ENCODE data around the gene POC1A. TPM values are rescaled to one million over a fixed set of nuclear protein-coding genes. Genes with fewer than 3 reads are reported as not detected.

Gene POC1A
- total RNA-seq, 1 donor from 2014 or later = 5.7 TPM

GRCh38 chr3:52055537-52056351, 98.5 kb downstream of the POC1A start:
- peak overlapping the region; percentile 83 for H3K27ac Mint-ChIP-seq (ENCODE audit: unreplicated experiment)
- H3K36me3 Mint-ChIP-seq (ENCODE audit: low read depth) = peaks cover 13% of the 10 kb centered on the region
- peak; percentile 37 for TF ChIP-seq CTCF (IDR thresholded peaks at IDR 0.05)
- peaks cover 39% of the 10 kb centered on the region for H3K4me1 Mint-ChIP-seq (ENCODE audit: low read depth)
- DNase-seq (ENCODE audit: low spot score) = no peak
- no peaks in the 10 kb centered on the region for H3K9me3 Mint-ChIP-seq (ENCODE audit: low read depth)
- H3K4me3 Mint-ChIP-seq (ENCODE audit: unreplicated experiment) = peak overlapping the region; percentile 84
- H3K27me3 Mint-ChIP-seq (ENCODE audit: low read depth) = no peaks in the 10 kb centered on the region

- DNase-seq (ENCODE audit: low spot score) = no peak
- Mint-ChIP-seq H3K36me3 (ENCODE audit: low read depth) (peaks cover 15% of the 10 kb centered on the region), H3K4me1 (ENCODE audit: low read depth) (peaks cover 39% of the 10 kb centered on the region), H3K27me3 (ENCODE audit: low read depth) (no peaks in the 10 kb centered on the region), H3K9me3 (ENCODE audit: low read depth) (no peaks in the 10 kb centered on the region), H3K27ac (ENCODE audit: unreplicated experiment) (peak overlapping the region; percentile 83), H3K4me3 (ENCODE audit: unreplicated experiment) (peak overlapping the region; percentile 84)
- peak; percentile 74 for TF ChIP-seq CTCF (IDR thresholded peaks at IDR 0.05)
These were observed 99.3 kb downstream of the POC1A start for GRCh38 chr3:52054661-52055511.

GRCh38 chr3:52053307-52054304, 100.6 kb downstream of the POC1A start:
- no peak for DNase-seq (ENCODE audit: low spot score)
- TF ChIP-seq CTCF (IDR thresholded peaks at IDR 0.05) = peak; percentile 19
- Mint-ChIP-seq H3K27me3 (ENCODE audit: low read depth) (no peaks in the 10 kb centered on the region), H3K4me1 (ENCODE audit: low read depth) (peaks cover 46% of the 10 kb centered on the region), H3K9me3 (ENCODE audit: low read depth) (no peaks in the 10 kb centered on the region), H3K4me3 (ENCODE audit: unreplicated experiment) (peak overlapping the region; percentile 84), H3K27ac (ENCODE audit: unreplicated experiment) (peak overlapping the region; percentile 95), H3K36me3 (ENCODE audit: low read depth) (peaks cover 19% of the 10 kb centered on the region)

GRCh38 chr3:52052831-52053306, 101.4 kb downstream of the POC1A start:
- Mint-ChIP-seq H3K9me3 (ENCODE audit: low read depth) (no peaks in the 10 kb centered on the region), H3K27ac (ENCODE audit: unreplicated experiment) (peak overlapping the region; percentile 95), H3K36me3 (ENCODE audit: low read depth) (peaks cover 19% of the 10 kb centered on the region), H3K4me3 (ENCODE audit: unreplicated experiment) (peak overlapping the region; percentile 84), H3K4me1 (ENCODE audit: low read depth) (peaks cover 53% of the 10 kb centered on the region), H3K27me3 (ENCODE audit: low read depth) (no peaks in the 10 kb centered on the region)
- peak; percentile 77 for TF ChIP-seq CTCF (IDR thresholded peaks at IDR 0.05)
- no peak for DNase-seq (ENCODE audit: low spot score)

All from chondrocyte (in vitro differentiated cells).